Subcutaneous abdominal adipose tissue (tissue), 5 donors: ENCODE measurements around the gene KCNMA1.

Experiments used
- H3K27ac ChIP-seq: one replicate; pipeline ENCODE4 v1.7.0; 2013; ENCODE audit warnings: low read depth, mild to moderate bottlenecking, inconsistent platforms, low read length, moderate library complexity
- H3K27me3 ChIP-seq, 5 donors: one replicate each; pipeline ENCODE4 v1.7.0; 2013; ENCODE audit warnings: low read length in 5 of 5, inconsistent platforms in 1 of 5; ENCODE audit not compliant: control insufficient read depth in 5 of 5, insufficient read depth in 4 of 5
- H3K36me3 ChIP-seq, 5 donors: one replicate each; pipeline ENCODE4 v1.7.0; 2013; ENCODE audit warnings: low read length in 5 of 5; ENCODE audit not compliant: control insufficient read depth in 5 of 5, insufficient read depth in 5 of 5
- H3K4me1 ChIP-seq, 5 donors: one replicate each; pipeline ENCODE4 v1.7.0; 2013; ENCODE audit warnings: low read length in 5 of 5, mild to moderate bottlenecking in 3 of 5, moderate library complexity in 1 of 5; ENCODE audit not compliant: control insufficient read depth in 5 of 5, insufficient read depth in 5 of 5
- H3K4me3 ChIP-seq, 5 donors: one replicate each; pipeline ENCODE4 v1.7.0; 2013; ENCODE audit warnings: low read length in 5 of 5, low read depth in 1 of 5
- H3K9ac ChIP-seq, 5 donors: one replicate each; pipeline ENCODE4 v1.7.0; 2013; ENCODE audit warnings: low read length in 5 of 5, mild to moderate bottlenecking in 4 of 5, moderate library complexity in 3 of 5
- H3K9me3 ChIP-seq, 5 donors: one replicate each; pipeline ENCODE4 v1.7.0; 2013; ENCODE audit warnings: low read length in 5 of 5; ENCODE audit not compliant: control insufficient read depth in 5 of 5
- donor health status: healthy.
- donor health status: healthy.
- donor health status: healthy.
- donor health status: healthy.
- donor health status: healthy.

Gene KCNMA1

DNA sequence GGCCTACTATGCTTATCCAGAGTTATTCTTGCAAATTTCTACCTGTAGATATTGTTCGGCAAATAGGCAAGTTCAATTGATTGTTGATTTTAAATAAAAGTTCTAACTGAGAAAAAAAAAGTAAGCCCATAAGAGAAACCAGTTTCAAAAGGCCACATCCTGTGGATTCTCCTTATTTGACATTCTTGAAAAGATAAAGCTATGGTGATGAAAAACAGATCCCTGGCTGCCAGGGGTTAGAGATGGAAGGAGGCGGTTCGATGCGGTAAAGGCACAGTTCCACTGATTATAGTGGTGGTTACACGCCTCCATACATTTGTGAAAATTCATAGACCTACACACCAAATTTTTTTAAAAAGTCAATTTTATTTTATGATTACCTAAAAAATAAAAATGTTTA is 347.8 kb downstream of the KCNMA1 start:
- no peak overlapping the region for H3K9ac ChIP-seq
- H3K27ac ChIP-seq = no peak overlapping the region
- H3K4me3 ChIP-seq = no peak overlapping the region
- H3K36me3 ChIP-seq = no peaks in the 10 kb centered on the region
- no peaks in the 10 kb centered on the region for H3K4me1 ChIP-seq
- H3K9me3 ChIP-seq = no peaks in the 10 kb centered on the region
- peaks cover 0 to 5% (median 0%) of the 10 kb centered on the region in 5 donors for H3K27me3 ChIP-seq

DNA sequence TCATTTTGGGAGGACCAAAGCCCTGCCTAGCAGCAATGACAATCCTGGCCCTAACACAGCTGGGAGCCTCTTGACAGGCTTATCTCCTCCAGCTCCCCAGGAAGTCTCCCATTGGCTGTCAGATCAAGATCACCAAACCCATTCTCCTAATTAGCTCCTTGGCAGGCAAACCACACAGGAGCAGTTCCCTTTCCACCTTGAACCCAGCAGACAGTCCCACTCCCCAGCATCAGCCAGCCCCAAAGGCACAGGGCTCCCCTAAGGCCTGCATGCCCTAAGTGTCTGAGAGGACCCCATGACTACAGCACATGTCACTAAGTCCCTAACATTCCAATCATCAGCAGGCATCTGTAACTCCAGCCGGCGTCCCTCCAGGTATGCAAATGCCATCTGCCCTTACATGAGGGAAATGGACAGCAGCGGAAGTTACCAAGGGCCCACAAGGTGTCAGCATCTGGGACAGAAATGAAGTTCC is 348.5 kb downstream of the KCNMA1 start:
- no peak overlapping the region for H3K4me3 ChIP-seq
- H3K27ac ChIP-seq = no peak overlapping the region
- no peak overlapping the region for H3K9ac ChIP-seq
- no peaks in the 10 kb centered on the region for H3K4me1 ChIP-seq
- peaks cover 0 to 5% (median 0%) of the 10 kb centered on the region in 5 donors for H3K27me3 ChIP-seq
- H3K36me3 ChIP-seq = no peaks in the 10 kb centered on the region
- no peaks in the 10 kb centered on the region for H3K9me3 ChIP-seq

GRCh38 chr10:77287647-77288120 is 349.9 kb downstream of the KCNMA1 start:
- Histone ChIP-seq H3K27me3 (peaks cover 0 to 5% (median 0%) of the 10 kb centered on the region in 5 donors), H3K9me3 (no peaks in the 10 kb centered on the region), H3K4me3 (no peak overlapping the region), H3K36me3 (no peaks in the 10 kb centered on the region), H3K4me1 (no peaks in the 10 kb centered on the region), H3K27ac (no peak overlapping the region), H3K9ac (no peak overlapping the region)

GRCh38 chr10:77286531-77287508 is 350.8 kb downstream of the KCNMA1 start:
- H3K4me1 ChIP-seq = no peaks in the 10 kb centered on the region
- H3K9ac ChIP-seq = no peak overlapping the region
- H3K36me3 ChIP-seq = no peaks in the 10 kb centered on the region
- H3K9me3 ChIP-seq = no peaks in the 10 kb centered on the region
- H3K4me3 ChIP-seq = no peak overlapping the region
- peaks cover 0 to 5% (median 3%) of the 10 kb centered on the region in 5 donors for H3K27me3 ChIP-seq
- no peak overlapping the region for H3K27ac ChIP-seq

DNA sequence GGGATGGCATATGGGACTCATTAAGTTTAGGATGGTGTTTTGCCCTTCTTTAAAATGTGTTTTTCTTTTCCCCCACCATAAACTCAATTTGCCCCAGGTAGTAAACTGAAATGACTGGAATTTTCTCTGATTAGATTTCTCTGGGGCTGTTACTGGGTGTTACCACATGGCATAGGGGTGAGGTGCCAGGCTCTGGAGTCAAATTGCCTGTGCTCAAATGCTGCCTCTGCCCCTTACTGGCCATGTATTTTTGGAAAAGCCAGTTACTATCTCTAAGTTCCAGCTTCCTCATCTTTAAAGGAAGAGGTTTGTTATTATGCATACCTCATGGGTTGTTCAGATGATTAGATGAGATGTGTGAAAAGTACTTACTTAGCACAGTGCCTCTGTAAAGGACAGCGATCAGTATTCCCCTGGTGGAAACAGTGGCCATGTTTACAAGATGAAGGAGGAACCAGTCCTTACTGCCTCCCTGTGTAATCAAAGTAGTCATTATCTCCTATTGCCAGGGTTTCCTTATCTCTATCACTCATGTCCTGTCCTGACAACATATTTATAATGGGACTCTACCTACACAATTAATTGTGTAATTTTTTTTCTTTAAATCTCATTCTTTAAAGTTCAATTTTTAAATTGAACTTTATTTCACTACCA is 352.0 kb downstream of the KCNMA1 start:
- Histone ChIP-seq H3K36me3 (no peaks in the 10 kb centered on the region), H3K27ac (no peak overlapping the region), H3K4me3 (no peak overlapping the region), H3K9ac (no peak overlapping the region), H3K9me3 (no peaks in the 10 kb centered on the region), H3K4me1 (no peaks in the 10 kb centered on the region), H3K27me3 (peaks cover 0 to 8% (median 4%) of the 10 kb centered on the region in 5 donors)

DNA sequence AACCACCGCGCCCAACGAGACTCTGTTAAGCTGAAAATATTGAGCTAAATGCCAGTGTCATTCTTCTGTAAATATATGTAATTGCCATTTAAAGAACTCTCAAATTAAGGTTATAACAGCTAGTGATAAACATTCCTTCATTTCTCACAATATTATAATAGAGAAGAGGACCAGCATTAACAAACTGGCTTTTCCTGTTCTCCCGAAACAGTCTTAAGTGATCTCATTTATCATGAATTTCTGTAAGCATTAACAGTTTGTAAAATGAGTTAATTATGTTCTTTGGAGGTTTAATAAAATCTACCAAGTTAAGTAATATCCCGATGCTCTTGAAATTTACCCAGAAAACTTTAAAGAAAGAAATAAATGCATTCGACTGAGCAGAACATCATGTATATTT is 352.8 kb downstream of the KCNMA1 start:
- no peak overlapping the region for H3K4me3 ChIP-seq

DNA sequence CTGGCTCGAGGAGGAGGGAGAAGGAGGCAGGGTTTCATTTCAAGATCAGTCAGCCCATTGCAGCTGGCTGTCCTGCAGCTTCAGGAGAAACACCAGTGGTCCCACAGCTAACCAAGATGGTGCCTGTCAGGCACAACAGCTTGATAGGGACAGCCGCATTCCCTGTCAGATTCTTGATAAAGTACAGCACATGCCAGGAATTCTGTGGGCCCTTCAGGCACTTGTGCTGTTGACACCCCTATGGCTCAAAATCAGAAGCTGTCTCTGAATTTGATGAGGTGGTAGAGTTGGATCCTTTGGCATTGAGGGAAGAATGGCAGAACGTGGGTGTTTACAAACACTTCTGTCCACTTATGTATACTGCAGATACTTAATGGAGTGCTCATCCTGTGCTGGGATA is 354.3 kb downstream of the KCNMA1 start:
- Histone ChIP-seq H3K4me1 (no peaks in the 10 kb centered on the region), H3K9me3 (no peaks in the 10 kb centered on the region), H3K27me3 (peaks cover 0 to 8% (median 4%) of the 10 kb centered on the region in 5 donors), H3K27ac (no peak overlapping the region), H3K9ac (no peak overlapping the region), H3K36me3 (no peaks in the 10 kb centered on the region), H3K4me3 (no peak overlapping the region)

More for the DNA sequence above, 352.8 kb downstream of the KCNMA1 start:
- H3K27me3 ChIP-seq = peaks cover 0 to 8% (median 4%) of the 10 kb centered on the region in 5 donors
- no peaks in the 10 kb centered on the region for H3K9me3 ChIP-seq
- H3K27ac ChIP-seq = no peak overlapping the region
- H3K4me1 ChIP-seq = no peaks in the 10 kb centered on the region
- H3K9ac ChIP-seq = no peak overlapping the region
- H3K36me3 ChIP-seq = no peaks in the 10 kb centered on the region

- Histone ChIP-seq H3K9me3 (no peaks in the 10 kb centered on the region), H3K27me3 (peaks cover 0 to 10% (median 4%) of the 10 kb centered on the region in 5 donors), H3K4me3 (no peak overlapping the region), H3K27ac (no peak overlapping the region), H3K9ac (no peak overlapping the region), H3K36me3 (no peaks in the 10 kb centered on the region), H3K4me1 (no peaks in the 10 kb centered on the region)
These were observed 355.4 kb downstream of the KCNMA1 start for GRCh38 chr10:77282163-77282562.

DNA sequence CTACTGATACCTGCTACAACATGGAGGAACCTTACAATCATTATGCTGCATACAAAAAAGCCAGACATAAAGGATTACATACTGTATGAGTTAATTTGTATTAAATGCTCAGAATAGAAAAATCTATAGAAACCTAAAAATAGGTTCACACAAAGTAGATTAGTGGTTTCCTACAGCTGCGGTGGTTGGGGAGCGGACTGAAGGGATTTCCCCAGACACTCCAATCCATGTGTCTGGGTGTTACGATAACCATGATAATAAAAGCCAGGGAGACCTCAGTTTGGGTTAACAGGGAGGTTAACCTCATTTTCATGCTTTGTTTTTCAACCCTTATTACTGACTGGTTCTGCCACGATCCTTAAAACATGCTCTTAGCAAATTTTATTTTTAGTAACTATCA is 355.9 kb downstream of the KCNMA1 start:
- peaks cover 0 to 13% (median 4%) of the 10 kb centered on the region in 5 donors for H3K27me3 ChIP-seq
- H3K9ac ChIP-seq = no peak overlapping the region
- H3K9me3 ChIP-seq = no peaks in the 10 kb centered on the region
- H3K4me1 ChIP-seq = no peaks in the 10 kb centered on the region
- H3K27ac ChIP-seq = no peak overlapping the region
- H3K4me3 ChIP-seq = no peak overlapping the region
- H3K36me3 ChIP-seq = no peaks in the 10 kb centered on the region

DNA sequence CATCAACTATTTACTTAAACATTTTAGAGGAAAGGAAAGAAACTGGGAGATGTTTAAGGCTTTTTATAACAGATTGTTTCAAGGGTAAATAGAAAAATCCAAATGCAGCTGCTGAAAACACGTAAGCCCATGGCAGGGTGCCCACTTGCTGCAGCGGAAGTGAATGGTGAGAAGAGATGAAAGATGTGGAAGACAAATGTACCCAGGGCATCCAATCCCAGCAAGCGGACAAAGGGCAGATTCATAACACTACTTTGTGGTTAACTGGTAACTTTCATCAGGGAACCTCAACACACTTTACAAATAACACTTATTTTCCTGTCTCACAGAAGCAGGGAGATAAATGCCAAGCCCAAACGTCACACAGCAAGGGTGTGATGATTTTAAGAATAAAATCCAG is 358.4 kb downstream of the KCNMA1 start:
- H3K36me3 ChIP-seq = no peaks in the 10 kb centered on the region
- H3K4me3 ChIP-seq = no peak overlapping the region
- H3K4me1 ChIP-seq = no peaks in the 10 kb centered on the region
- no peaks in the 10 kb centered on the region for H3K9me3 ChIP-seq
- H3K27me3 ChIP-seq = peaks cover 3 to 17% (median 7%) of the 10 kb centered on the region in 5 donors
- no peak overlapping the region for H3K27ac ChIP-seq
- H3K9ac ChIP-seq = no peak overlapping the region
